Skeletal muscle satellite cell (primary cell): ENCODE results near the gene DRC1. TPM values are rescaled to one million over a fixed set of nuclear protein-coding genes. Genes with fewer than 3 reads are reported as not detected.
A peak's percentile ranks its signal among the peaks of the same experiment; 100 is the strongest.
"Not testable (repeated sequence)": the region's sequence is repeated elsewhere in the genome, so short reads cannot be mapped to it uniquely, and the experiment has no call there.

Experiments
- H3K27me3 ChIP-seq: 2 replicates; pipeline ENCODE4 v1.7.0; 2013; ENCODE audit warnings: low read length; ENCODE audit not compliant: control insufficient read depth, insufficient read depth
- H3K36me3 ChIP-seq: 2 replicates; pipeline ENCODE4 v1.7.0; 2013; ENCODE audit warnings: mild to moderate bottlenecking, control low read depth, low read length; ENCODE audit not compliant: insufficient read depth
- H3K4me1 ChIP-seq: 2 replicates; pipeline ENCODE4 v1.7.0; 2013; ENCODE audit warnings: low read length; ENCODE audit not compliant: control insufficient read depth, insufficient read depth
- H3K4me2 ChIP-seq: 2 replicates; pipeline ENCODE4 v1.7.0; 2013; ENCODE audit warnings: mild to moderate bottlenecking, low read length
- H3K4me3 ChIP-seq: 2 replicates; pipeline ENCODE4 v1.7.0; 2013; ENCODE audit warnings: low read length
- H3K9ac ChIP-seq: 2 replicates; pipeline ENCODE4 v1.7.0; 2013; ENCODE audit warnings: mild to moderate bottlenecking, low read depth, low read length, moderate library complexity
- H3K9me3 ChIP-seq: replicated peaks from 2 replicates; pipeline ENCODE4 v1.7.0; 2013; ENCODE audit warnings: mild to moderate bottlenecking, control low read depth, low read length
- total RNA-seq: library from RNA; depleted of rRNA; stranded (reverse); fragments of >200 nt; gene quantifications from 2 replicates; pipeline ENCODE4 v1.2.3, GENCODE V29; 2012; rRNA removed

DRC1 gene
- total RNA-seq, result 0.22 and 1.0 TPM in 2 replicates

GRCh38 chr2:26401739-26402541 lies at the start of gene DRC1:
Gene DRC1, plus strand, starts transcription at chr2:26401920. Its CDS starts 70 bp downstream, at chr2:26401990.
- Histone ChIP-seq H3K9ac (peak within 1 kb of the TSS; percentile 6), H3K4me3 (peak within 1 kb of the TSS; percentile 68), H3K4me1 (peaks cover 4% of the 10 kb centered on the region), H3K9me3 (no peaks in the 10 kb centered on the region), H3K36me3 (no peaks in the 10 kb centered on the region), H3K4me2 (peak within 1 kb of the TSS; percentile 93), H3K27me3 (peaks cover 1% of the 10 kb centered on the region)

- H3K4me3 ChIP-seq, result no peak overlapping the region
- no peaks in the 10 kb centered on the region for H3K9me3 ChIP-seq
- H3K4me2 ChIP-seq, result no peak overlapping the region
- no peak overlapping the region for H3K9ac ChIP-seq
- H3K27me3 ChIP-seq, result no peaks in the 10 kb centered on the region
- H3K36me3 ChIP-seq, result peaks cover 4% of the 10 kb centered on the region
- peaks cover 33% of the 10 kb centered on the region for H3K4me1 ChIP-seq
These were observed 48.8 kb upstream of the DRC1 start for GRCh38 chr2:26352892-26353291.

- not testable (repeated sequence) for H3K36me3 ChIP-seq, H3K9me3 ChIP-seq, H3K4me2 ChIP-seq, H3K4me3 ChIP-seq, H3K9ac ChIP-seq, H3K27me3 ChIP-seq
- H3K4me1 ChIP-seq, result peaks cover 27% of the 10 kb centered on the region
These were observed 47.3 kb upstream of the DRC1 start for GRCh38 chr2:26354469-26354868.

DNA sequence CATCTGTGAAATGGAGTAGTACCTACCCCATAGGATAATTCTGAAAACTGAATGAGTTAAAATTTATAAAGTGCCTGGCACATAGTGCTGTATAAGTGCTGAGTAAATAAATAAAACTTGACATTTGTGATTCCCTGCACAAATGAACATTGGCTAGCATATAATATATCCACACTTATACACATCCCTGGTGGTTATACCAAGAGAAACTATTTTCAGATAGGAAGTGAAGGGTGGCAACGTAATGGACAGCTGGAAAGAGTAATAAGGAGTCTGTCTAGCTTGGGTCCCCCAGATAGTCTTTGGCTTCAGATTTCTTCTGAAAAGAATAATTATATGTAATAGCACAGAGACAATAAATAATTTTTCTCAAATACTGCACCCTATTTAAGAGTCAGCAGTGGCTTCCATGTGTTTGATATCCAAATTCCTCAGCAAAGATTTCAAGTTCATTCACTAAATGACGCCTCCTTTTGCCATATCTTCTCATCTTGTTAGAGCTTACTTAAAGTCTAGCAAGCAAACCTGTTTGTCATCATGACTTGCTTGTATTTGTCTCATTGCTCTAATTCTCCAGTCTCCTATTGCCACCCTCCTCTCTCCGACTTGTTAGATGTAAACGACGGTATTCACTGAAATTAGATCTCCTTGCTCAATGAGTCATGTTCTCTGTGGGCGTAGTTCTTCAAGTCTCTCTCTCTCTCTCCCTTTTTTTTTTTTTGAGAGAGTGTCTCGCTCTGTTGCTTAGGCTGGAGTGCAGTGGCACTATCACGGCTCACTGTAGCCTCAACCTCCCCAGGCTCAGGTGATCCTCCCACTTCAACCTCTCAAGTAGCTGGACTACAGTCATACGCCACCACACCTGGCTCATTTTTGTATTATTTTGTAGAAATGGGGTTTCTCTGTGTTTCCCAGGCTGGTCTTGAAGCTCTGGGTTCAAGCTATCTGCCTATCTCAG lies 46.4 kb upstream of the DRC1 start:
- Histone ChIP-seq H3K4me1 (peaks cover 27% of the 10 kb centered on the region), H3K36me3 (peaks cover 4% of the 10 kb centered on the region), H3K4me2 (peak overlapping the region; percentile 75), H3K4me3 (peak overlapping the region; percentile 40), H3K9ac (peak overlapping the region; percentile 34), H3K27me3 (no peaks in the 10 kb centered on the region), H3K9me3 (no peaks in the 10 kb centered on the region)

DNA sequence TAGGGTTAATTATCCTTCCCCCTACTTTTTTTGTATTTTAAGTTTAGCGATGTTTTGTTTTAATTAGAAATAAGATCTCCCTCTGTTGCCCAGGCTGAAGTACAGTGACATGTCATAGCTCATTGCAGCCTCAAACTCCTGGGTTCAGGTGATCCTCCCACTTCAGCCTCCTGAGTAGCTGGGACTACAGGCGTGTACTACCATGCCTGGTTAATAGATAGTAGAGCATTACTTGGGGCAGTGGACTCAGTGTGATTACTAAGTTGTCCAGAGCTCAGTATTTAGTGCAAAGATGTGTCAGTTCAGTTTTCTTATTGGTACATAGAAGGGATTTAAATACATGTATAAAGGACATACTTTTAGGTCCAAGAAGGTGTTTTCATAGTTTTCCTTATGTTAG lies 45.6 kb upstream of the DRC1 start:
- no peaks in the 10 kb centered on the region for H3K27me3 ChIP-seq
- H3K9me3 ChIP-seq, result no peaks in the 10 kb centered on the region
- H3K4me3 ChIP-seq, result peak overlapping the region; percentile 40
- H3K4me1 ChIP-seq, result peaks cover 27% of the 10 kb centered on the region
- peaks cover 4% of the 10 kb centered on the region for H3K36me3 ChIP-seq
- H3K9ac ChIP-seq, result peak overlapping the region; percentile 34
- H3K4me2 ChIP-seq, result peak overlapping the region; percentile 75

GRCh38 chr2:26356771-26357170 lies 44.9 kb upstream of the DRC1 start:
- H3K4me1 ChIP-seq, result peaks cover 27% of the 10 kb centered on the region
- H3K36me3 ChIP-seq, result peaks cover 4% of the 10 kb centered on the region
- H3K9me3 ChIP-seq, result no peaks in the 10 kb centered on the region
- no peak overlapping the region for H3K9ac ChIP-seq
- no peaks in the 10 kb centered on the region for H3K27me3 ChIP-seq
- no peak overlapping the region for H3K4me2 ChIP-seq
- H3K4me3 ChIP-seq, result no peak overlapping the region

- no peaks in the 10 kb centered on the region for H3K9me3 ChIP-seq
- no peaks in the 10 kb centered on the region for H3K27me3 ChIP-seq
- H3K4me3 ChIP-seq, result no peak overlapping the region
- H3K36me3 ChIP-seq, result no peaks in the 10 kb centered on the region
- peaks cover 18% of the 10 kb centered on the region for H3K4me1 ChIP-seq
- H3K4me2 ChIP-seq, result no peak overlapping the region
- no peak overlapping the region for H3K9ac ChIP-seq
These were observed 41.7 kb upstream of the DRC1 start for GRCh38 chr2:26359886-26360473.

DNA sequence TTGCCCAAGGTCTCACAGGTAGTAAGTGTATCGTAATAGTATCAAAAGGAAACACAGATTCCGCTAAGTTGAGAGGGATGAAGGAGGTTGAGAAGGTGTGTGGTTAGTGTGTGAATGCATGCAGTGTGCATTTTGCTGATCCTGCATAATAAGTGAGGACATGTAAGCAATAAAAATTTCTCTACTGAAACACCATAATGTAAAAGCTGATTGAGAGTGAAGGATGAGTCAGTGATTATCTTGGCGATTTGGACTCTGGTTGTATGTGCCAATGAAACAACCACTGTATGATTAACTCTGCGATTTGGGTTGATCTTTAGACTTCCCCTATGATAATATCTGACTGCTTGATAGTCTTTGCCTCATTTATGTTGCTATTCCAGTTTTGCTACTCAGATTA lies 38.4 kb upstream of the DRC1 start:
- H3K9me3 ChIP-seq, result no peaks in the 10 kb centered on the region

DNA sequence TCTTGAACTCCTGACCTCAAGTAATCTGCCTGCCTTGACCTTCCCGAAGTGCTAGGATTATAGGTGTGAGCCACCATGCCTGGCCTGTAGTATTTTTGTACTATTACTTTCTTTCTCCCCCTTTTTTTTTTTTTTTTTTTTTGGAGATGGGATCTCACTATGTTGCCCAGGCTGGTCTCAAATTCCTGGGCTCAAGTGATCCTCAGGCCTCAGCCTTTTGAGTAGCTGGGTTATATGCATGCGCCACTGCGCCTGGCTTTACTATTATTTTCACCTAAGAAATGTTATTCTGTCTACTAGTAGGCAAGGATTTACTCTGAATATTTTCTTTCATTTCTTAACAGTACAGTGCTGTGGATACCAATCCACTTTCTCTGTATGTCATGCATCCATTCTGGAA lies 37.8 kb upstream of the DRC1 start:
- Histone ChIP-seq H3K4me2 (no peak overlapping the region), H3K36me3 (peaks cover 11% of the 10 kb centered on the region)

More for the DNA sequence above, 38.4 kb upstream of the DRC1 start:
- Histone ChIP-seq H3K4me2 (no peak overlapping the region), H3K9ac (no peak overlapping the region), H3K4me3 (no peak overlapping the region), H3K27me3 (no peaks in the 10 kb centered on the region), H3K36me3 (peaks cover 9% of the 10 kb centered on the region), H3K4me1 (peaks cover 6% of the 10 kb centered on the region)

GRCh38 chr2:26364669-26365068 lies 37.1 kb upstream of the DRC1 start:
- no peak overlapping the region for H3K9ac ChIP-seq
- no peaks in the 10 kb centered on the region for H3K9me3 ChIP-seq
- H3K36me3 ChIP-seq, result peaks cover 18% of the 10 kb centered on the region
- no peak overlapping the region for H3K4me3 ChIP-seq
- H3K27me3 ChIP-seq, result no peaks in the 10 kb centered on the region
- H3K4me2 ChIP-seq, result no peak overlapping the region
- peaks cover 6% of the 10 kb centered on the region for H3K4me1 ChIP-seq

More for the DNA sequence above, 37.8 kb upstream of the DRC1 start:
- Histone ChIP-seq H3K4me1 (peaks cover 6% of the 10 kb centered on the region), H3K9me3 (no peaks in the 10 kb centered on the region), H3K9ac (no peak overlapping the region), H3K27me3 (no peaks in the 10 kb centered on the region), H3K4me3 (no peak overlapping the region)

GRCh38 chr2:26366957-26367356 lies 34.8 kb upstream of the DRC1 start:
- Histone ChIP-seq H3K4me1 (peaks cover 6% of the 10 kb centered on the region), H3K4me3 (no peak overlapping the region), H3K36me3 (peaks cover 18% of the 10 kb centered on the region), H3K27me3 (no peaks in the 10 kb centered on the region), H3K4me2 (no peak overlapping the region), H3K9me3 (no peaks in the 10 kb centered on the region), H3K9ac (no peak overlapping the region)
